Testis (tissue), 2 donors: Measurements from ENCODE around the gene LRRC8C.

Source experiments
- POLR2A ChIP-seq: fragments of 450-650 bp; IDR thresholded peaks from one replicate; pipeline ENCODE4 v1.6.1; 2017; ENCODE audit warnings: antibody characterized with exemption, mild to moderate bottlenecking, moderate library complexity
- TF ChIP-seq, protein P1 (sequence below), 3 experiments: fragments of 450-650 bp in 2 of 3; fragments of 200-600 bp in 1 of 3; sonication (generic) in 1 of 3; IDR thresholded peaks; one replicate each; pipeline ENCODE4 v1.5.1; 2016 to 2019; ENCODE audit warnings: antibody characterized with exemption in 3 of 3, mild to moderate bottlenecking in 2 of 3, moderate library complexity in 1 of 3

DNA sequence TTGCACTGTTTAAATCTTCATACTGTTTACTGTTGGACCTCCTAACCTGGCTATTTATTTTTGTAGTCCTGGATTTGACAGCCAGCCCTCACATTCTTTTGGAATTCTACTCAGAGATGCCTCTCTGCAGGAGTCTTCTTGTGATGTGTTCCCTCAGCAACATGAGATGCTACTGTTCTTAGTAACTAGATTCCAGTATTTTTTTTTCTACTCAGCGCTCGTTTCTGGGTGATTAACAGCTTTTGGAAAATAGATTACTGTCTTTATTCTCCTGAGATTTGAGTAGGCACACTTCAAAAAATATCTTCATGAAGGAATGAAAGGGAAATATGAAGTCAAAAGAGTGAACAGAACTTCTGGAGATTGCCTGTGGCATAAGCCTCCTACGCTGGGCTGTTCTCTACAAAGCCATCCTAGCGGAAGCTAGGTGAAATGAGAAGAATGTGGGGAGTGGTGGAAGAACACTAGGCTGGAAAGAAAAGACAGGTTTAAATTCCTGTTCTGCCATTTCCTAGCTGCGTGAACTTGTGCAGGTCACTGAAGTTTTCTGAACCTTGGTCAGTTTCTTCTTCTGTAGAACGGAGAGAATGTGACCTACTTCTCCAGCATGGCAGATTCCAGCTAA lies 75.9 kb downstream of the LRRC8C start:
- TF ChIP-seq POLR2A = no peak
- TF ChIP-seq, protein P1, sequence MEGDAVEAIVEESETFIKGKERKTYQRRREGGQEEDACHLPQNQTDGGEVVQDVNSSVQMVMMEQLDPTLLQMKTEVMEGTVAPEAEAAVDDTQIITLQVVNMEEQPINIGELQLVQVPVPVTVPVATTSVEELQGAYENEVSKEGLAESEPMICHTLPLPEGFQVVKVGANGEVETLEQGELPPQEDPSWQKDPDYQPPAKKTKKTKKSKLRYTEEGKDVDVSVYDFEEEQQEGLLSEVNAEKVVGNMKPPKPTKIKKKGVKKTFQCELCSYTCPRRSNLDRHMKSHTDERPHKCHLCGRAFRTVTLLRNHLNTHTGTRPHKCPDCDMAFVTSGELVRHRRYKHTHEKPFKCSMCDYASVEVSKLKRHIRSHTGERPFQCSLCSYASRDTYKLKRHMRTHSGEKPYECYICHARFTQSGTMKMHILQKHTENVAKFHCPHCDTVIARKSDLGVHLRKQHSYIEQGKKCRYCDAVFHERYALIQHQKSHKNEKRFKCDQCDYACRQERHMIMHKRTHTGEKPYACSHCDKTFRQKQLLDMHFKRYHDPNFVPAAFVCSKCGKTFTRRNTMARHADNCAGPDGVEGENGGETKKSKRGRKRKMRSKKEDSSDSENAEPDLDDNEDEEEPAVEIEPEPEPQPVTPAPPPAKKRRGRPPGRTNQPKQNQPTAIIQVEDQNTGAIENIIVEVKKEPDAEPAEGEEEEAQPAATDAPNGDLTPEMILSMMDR (IDR thresholded peaks at IDR 0.05) = no peak
